Esophagus (tissue), 2 donors: ENCODE data around the gene AGAP1. TPM values are rescaled to one million over a fixed set of nuclear protein-coding genes. Genes with fewer than 3 reads are reported as not detected.

Experiments used
- H3K27ac ChIP-seq, 2 donors: one replicate each; pipeline ENCODE4 v1.5.1; 2013; ENCODE audit warnings: low read depth in 2 of 2, mild to moderate bottlenecking in 2 of 2, inconsistent platforms in 1 of 2, low read length in 1 of 2, moderate library complexity in 1 of 2
- H3K27me3 ChIP-seq, 2 donors: one replicate each; pipeline ENCODE4 v1.6.1; 2013; ENCODE audit warnings: low read length in 2 of 2, control low read depth in 1 of 2, mild to moderate bottlenecking in 1 of 2; ENCODE audit not compliant: insufficient read depth in 2 of 2, control insufficient read depth in 1 of 2
- H3K36me3 ChIP-seq, 2 donors: one replicate each; pipeline ENCODE4 v1.6.1; 2013; ENCODE audit warnings: low read length in 1 of 2; ENCODE audit not compliant: control insufficient read depth in 2 of 2, insufficient read depth in 2 of 2
- H3K4me1 ChIP-seq, 2 donors: one replicate each; pipeline ENCODE4 v1.6.1; 2013; ENCODE audit warnings: low read length in 1 of 2; ENCODE audit not compliant: control insufficient read depth in 2 of 2, insufficient read depth in 2 of 2
- H3K4me3 ChIP-seq, 2 donors: one replicate each; pipeline ENCODE4 v1.5.1; 2013; ENCODE audit warnings: low read length in 2 of 2, mild to moderate bottlenecking in 2 of 2, low read depth in 1 of 2, moderate library complexity in 1 of 2
- H3K9me3 ChIP-seq, 2 donors: one replicate each; pipeline ENCODE4 v1.6.1; 2013; ENCODE audit warnings: mild to moderate bottlenecking in 2 of 2, low read depth in 1 of 2, low read length in 1 of 2, moderate library complexity in 1 of 2; ENCODE audit not compliant: control insufficient read depth in 2 of 2, insufficient read depth in 1 of 2
- WGBS, 2 donors: extraction: QIAGEN DNeasy Blood & Tissue Kit; methylation state at CpG; one replicate each; pipeline ENCODE4 v1.1.7; 2013; 5-methylcytosine and 5-hydroxymethylcytosine counted together
- polyA plus RNA-seq, 2 donors: library from polyadenylated mRNA; stranded (reverse); fragments of 200-250 nt; gene quantifications; one replicate each; pipeline ENCODE4 v1.2.3, GENCODE V29; 2013
- donor health status: healthy with polysubstance abuse.
- donor health status: Bipolar disorder and iron deficiency.

Gene AGAP1
- polyA plus RNA-seq, 2 donors, result 4.9 TPM

GRCh38 chr2:235610696-235611257, 116.9 kb downstream of the AGAP1 start:
- peaks cover 3% of the 10 kb centered on the region in 2 donors for H3K4me1 ChIP-seq
- H3K27ac ChIP-seq, result no peak overlapping the region
- no peak overlapping the region for H3K4me3 ChIP-seq
- no peaks in the 10 kb centered on the region for H3K9me3 ChIP-seq
- no peaks in the 10 kb centered on the region for H3K36me3 ChIP-seq
- H3K27me3 ChIP-seq, result no peaks in the 10 kb centered on the region
- WGBS, 2 donors, result 75 to 76% methylated on average over 12 of the region's 12 CpGs

DNA sequence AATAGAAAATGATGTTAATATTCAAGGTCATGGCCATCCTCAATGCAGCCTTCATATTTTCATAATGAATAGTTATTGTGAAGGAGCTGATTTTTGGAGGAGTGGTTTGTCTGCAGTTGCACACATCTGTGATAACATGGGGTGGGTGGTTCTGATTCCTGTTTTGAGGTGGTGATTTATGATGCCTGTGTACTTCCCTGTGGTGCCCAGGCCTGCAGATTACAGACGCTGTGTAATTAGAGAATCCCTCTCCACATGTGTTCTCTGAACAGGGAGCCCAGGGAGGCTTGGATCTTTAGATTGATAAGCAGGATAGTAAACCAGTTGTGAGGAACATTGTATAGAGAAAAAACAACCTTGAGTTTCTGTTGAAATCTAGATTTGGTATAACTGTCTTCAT, 117.5 kb downstream of the AGAP1 start:
- WGBS, 2 donors, result 63 to 69% methylated on average over 1 of the region's 1 CpG
- Histone ChIP-seq H3K36me3 (no peaks in the 10 kb centered on the region), H3K27me3 (no peaks in the 10 kb centered on the region), H3K9me3 (no peaks in the 10 kb centered on the region), H3K27ac (no peak overlapping the region), H3K4me1 (peaks cover 3% of the 10 kb centered on the region in 2 donors), H3K4me3 (no peak overlapping the region)

- H3K4me1 ChIP-seq, result peaks cover 3% of the 10 kb centered on the region in 2 donors
- no peak overlapping the region for H3K27ac ChIP-seq
- H3K27me3 ChIP-seq, result no peaks in the 10 kb centered on the region
- no peak overlapping the region for H3K4me3 ChIP-seq
- H3K9me3 ChIP-seq, result no peaks in the 10 kb centered on the region
- WGBS, 2 donors, result 89 to 93% methylated on average over 7 of the region's 7 CpGs
- no peaks in the 10 kb centered on the region for H3K36me3 ChIP-seq
Observed at GRCh38 chr2:235611756-235612155, 117.9 kb downstream of the AGAP1 start.

DNA sequence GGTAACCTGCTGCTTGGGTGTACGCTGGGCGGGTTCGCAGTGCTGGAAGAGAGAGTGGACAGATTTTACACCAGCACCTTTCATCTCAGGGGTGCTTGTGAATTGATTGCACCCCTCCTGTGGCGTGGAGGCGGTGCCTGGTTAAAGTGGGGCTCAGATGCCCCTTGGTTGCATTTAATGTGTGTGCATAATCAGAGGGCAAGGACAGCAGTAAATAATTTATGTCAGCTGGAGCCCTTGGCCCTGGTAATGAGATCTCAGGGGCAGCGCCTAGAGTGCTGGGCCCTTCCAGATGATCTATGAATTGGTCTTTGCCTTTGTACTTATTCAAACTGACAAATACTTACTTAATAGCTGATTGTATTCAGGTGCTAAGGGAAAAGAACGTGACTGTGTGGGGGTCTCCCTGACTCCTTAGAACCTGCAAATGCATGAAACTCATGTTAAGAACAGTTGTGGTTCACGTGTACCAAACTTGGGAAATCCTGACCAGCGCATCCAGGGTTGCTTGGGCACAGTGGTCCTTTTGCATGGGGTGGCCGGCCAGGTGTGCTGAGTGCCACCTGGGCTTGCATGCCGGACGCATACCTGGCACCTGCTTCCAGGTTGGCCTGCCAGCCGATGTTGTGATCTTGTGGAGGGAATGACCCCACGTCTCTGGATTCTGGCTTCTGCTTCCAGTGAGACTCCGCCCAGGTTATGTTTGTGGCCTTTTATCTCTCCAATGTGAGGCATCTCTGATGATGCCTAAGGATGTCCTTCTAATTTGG, 118.5 kb downstream of the AGAP1 start:
- Histone ChIP-seq H3K4me3 (no peak overlapping the region), H3K4me1 (peaks cover 3% of the 10 kb centered on the region in 2 donors), H3K36me3 (no peaks in the 10 kb centered on the region), H3K27ac (no peak overlapping the region), H3K9me3 (no peaks in the 10 kb centered on the region), H3K27me3 (no peaks in the 10 kb centered on the region)
- 92 to 94% methylated on average over 15 of the region's 15 CpGs for WGBS, 2 donors

DNA sequence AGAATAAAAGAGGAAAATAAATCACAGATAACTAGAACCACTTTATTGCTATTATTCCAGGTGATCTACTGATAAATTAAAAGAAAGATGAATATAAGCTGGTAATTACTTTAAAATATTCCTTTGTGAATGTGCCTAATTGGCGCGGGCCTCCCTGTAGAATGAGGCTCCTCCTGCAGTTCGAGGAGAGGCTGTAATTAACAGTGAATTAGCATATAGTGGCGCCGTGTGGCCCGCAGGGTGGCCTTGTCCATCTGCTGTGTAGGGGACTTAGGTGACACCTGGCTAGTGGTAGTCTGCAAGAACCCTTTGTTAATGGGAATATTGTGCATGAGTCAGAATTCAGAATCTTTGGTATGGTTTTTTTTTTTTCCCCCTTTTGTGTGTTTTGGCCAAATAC, 119.8 kb downstream of the AGAP1 start:
- no peak overlapping the region for H3K27ac ChIP-seq
- 90 to 93% methylated on average over 6 of the region's 6 CpGs for WGBS, 2 donors
- H3K4me1 ChIP-seq, result peaks cover 0 to 3% of the 10 kb centered on the region in 2 donors
- H3K27me3 ChIP-seq, result no peaks in the 10 kb centered on the region
- H3K9me3 ChIP-seq, result no peaks in the 10 kb centered on the region
- H3K4me3 ChIP-seq, result no peak overlapping the region
- no peaks in the 10 kb centered on the region for H3K36me3 ChIP-seq

DNA sequence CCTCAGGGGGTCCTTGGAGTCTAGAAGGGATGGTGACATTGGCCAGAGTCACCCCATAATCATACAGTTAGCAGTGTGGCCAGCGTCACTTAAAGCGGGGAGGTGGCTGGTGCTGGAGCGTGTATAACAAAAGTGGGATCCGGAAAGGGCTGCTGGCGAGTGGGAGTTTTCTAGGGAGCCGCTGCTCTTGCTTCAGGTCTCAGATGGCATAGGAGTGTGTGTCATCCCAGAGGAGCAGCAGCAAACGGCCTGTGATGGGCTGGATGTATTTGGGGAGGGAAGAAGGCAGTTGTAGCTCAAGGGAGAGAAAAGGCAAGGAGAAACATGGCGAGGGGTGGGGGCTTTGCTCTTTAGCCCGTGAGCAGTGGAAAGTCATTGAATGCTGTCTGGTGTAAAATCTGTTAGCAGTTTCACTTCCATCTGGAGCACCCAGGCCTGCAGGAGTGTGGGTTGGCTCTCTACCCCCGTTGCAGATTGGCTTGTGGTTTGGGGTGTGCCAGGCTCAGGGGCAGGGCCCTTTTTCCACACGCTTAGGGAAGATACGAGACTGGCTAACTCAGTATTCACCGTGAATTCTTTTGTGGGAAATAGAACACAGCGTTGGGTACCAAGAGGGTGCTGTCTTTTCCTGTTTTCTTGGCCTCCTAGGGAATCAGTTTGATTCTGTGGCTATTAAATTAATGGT, 120.5 kb downstream of the AGAP1 start:
- Histone ChIP-seq H3K9me3 (no peaks in the 10 kb centered on the region), H3K27me3 (no peaks in the 10 kb centered on the region), H3K36me3 (no peaks in the 10 kb centered on the region), H3K4me3 (no peak overlapping the region), H3K27ac (no peak overlapping the region), H3K4me1 (peaks cover 0 to 3% of the 10 kb centered on the region in 2 donors)
- WGBS, 2 donors, result 77 to 79% methylated on average over 14 of the region's 14 CpGs

- Histone ChIP-seq H3K36me3 (no peaks in the 10 kb centered on the region), H3K27ac (no peak overlapping the region), H3K4me3 (no peak overlapping the region), H3K4me1 (peaks cover 0 to 3% of the 10 kb centered on the region in 2 donors), H3K9me3 (no peaks in the 10 kb centered on the region), H3K27me3 (no peaks in the 10 kb centered on the region)
- WGBS, 2 donors, result 57 to 60% methylated on average over 11 of the region's 11 CpGs
Observed at GRCh38 chr2:235614900-235615712, 121.3 kb downstream of the AGAP1 start.

DNA sequence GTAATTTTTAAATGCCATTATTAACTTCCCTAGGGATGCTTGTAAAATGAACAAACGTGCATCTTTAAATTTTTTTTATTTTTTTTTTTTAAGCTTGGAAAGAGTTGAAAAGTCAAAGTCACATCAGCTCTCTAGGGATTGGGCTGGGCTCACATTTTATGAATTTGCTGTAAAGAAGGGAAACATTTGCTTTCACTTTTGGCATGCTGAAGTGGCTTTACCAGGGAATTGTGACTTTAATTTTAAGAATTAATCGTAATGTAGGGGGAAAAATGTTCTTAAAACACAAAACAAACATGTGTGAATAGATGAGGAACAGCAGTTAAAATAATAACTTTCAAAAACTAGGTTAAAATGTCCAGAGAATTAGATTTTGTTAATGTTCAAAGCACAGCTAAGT, 123.0 kb downstream of the AGAP1 start:
- Histone ChIP-seq H3K36me3 (no peaks in the 10 kb centered on the region), H3K9me3 (no peaks in the 10 kb centered on the region), H3K4me3 (no peak overlapping the region), H3K4me1 (peaks cover 0 to 3% of the 10 kb centered on the region in 2 donors), H3K27me3 (no peaks in the 10 kb centered on the region), H3K27ac (no peak overlapping the region)
- 62 to 66% methylated on average over 2 of the region's 2 CpGs for WGBS, 2 donors

- Histone ChIP-seq H3K9me3 (no peaks in the 10 kb centered on the region), H3K36me3 (no peaks in the 10 kb centered on the region), H3K27ac (no peak overlapping the region), H3K4me3 (no peak overlapping the region), H3K4me1 (peaks cover 0 to 3% of the 10 kb centered on the region in 2 donors), H3K27me3 (no peaks in the 10 kb centered on the region)
- WGBS, 2 donors, result 89 to 90% methylated on average over 7 of the region's 7 CpGs
Observed at GRCh38 chr2:235618039-235618438, 124.2 kb downstream of the AGAP1 start.
